HG03280 (cell line): ENCODE data around the gene KLF2.

ENCODE experiments used
- ATAC-seq: cut with Tn5 transposase; IDR thresholded peaks from one replicate; pipeline ENCODE4 v1.9.1; 2021; ENCODE audit warnings: mild to moderate bottlenecking, moderate library complexity; ENCODE audit not compliant: unreplicated experiment

Gene KLF2

DNA sequence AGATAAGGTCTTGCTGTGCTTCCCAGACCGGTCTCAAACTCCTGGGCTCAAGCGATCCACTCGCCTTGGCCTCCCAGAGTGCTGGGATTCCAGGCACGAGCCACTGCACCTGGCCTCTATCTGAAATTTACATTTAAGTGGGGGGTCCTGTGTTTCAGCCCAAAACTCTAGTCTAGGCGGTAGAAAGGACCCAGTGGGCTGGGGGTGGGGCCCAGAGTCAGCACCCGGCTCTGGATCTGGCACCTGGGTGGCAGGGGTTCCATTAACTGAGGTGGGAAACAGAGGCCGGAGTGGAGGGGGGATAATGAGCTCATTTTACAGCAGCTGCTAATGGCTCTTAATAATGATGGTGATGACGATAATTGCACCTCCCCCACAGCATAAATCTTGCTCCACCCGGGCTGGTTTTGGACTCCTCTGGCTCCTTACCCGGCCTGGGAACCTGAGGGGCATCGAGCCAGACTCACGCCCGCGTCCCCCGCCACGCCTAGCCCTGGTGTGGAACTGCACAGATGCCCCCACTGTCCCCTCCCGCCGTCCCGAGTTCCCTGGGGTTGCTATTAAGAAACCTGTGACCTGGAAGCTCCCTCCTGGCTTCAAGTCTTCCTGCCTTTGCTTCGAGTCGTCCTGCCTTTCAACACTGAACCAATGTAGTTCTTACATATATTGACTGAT is 17.8 kb upstream of the KLF2 start:
- no peak for ATAC-seq

DNA sequence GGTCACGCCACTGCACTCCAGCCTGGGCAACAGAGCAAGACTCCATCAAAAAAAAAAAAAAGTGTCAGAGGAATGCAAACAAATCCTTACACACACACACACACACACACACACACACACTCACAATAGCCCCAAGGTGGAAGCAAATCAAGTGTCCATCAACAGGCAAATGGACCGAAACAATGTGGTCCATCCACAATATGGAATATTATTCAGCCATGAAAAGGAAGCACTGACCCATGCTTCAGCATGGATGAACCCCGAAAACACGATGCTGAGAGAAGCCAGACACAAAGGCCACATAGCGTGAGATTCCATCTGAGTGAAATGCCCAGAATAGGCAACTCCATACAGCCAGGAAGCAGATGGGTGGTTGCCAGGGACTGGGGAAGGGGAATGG is 16.5 kb upstream of the KLF2 start:
- no peak for ATAC-seq

DNA sequence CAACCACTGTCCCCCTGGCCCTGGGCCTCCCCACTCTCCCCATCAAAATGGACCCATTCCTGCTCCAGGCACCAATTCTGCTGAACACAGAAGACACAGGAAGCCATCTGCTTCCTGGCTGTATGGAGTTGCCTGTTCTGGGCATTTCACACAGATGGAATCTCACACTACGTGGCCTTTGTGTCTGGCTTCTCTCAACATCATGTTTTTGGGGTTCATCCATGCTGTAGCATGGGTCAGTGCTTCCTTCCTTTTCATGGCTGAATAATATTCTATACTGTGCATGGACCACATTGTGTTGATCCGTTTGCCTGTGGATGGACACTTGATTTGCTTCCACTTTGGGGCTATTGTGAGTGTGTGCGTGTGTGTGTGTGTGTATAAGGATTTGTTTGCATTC is 15.0 kb upstream of the KLF2 start:
- ATAC-seq: no peak

- ATAC-seq: no peak
These were observed 8.7 kb upstream of the KLF2 start for GRCh38 chr19:16315825-16316505.

DNA sequence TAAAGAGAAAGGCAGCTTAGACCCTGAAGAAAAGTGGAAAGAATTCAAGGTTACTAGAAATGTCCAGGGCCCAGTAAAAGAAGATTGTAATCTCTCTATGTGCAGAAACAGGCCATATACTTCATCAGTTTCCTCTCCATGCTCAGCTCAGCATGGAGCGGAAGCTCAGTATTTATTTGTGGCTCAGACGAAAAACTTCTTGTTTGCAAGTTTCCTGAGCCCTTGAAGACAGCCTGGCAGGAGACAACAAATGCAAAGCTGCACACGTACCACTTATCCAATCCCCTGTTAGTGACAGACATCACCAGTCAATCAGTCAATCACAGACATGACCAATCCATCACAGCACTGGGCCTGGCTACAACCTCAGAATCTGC is 8.1 kb upstream of the KLF2 start:
- ATAC-seq: no peak

DNA sequence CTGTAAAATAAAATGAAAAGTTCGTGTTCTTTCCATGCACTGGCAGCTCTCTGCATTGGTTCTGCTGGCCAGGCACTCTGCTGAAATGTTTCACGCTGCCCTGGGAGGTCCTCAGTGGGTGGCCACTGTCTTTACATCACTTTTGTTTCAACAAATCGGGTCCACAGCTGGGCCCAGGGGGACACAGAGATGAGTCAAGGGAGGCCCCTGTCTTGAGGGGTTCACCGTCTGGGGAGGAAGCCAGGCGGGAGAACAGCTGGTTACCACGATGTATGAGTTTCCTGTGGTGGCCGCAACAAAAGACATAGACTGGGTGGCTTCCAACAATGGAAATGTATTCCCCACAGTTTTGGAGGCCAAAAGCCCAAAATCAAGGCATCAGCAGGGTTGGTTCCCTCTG is 5.1 kb upstream of the KLF2 start:
- no peak for ATAC-seq

DNA sequence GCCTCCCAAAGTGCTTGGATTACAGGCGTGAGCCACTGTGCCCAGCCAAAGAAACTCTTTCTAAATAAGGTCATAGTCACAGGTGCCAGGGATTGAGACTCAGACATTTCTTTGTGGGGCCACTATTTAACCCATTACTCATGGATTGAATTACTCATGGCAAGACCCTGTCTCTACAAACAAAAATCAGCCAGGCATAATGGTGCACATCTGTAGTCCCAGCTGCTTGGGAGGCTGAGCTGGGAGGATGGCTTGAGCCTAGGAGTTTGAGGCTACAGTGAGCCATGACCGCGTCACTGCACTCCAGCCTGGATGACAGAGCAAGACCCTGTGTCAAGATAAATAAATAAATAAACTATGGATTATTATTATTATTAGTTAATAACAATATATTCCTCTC is 3.6 kb upstream of the KLF2 start:
- no peak for ATAC-seq

DNA sequence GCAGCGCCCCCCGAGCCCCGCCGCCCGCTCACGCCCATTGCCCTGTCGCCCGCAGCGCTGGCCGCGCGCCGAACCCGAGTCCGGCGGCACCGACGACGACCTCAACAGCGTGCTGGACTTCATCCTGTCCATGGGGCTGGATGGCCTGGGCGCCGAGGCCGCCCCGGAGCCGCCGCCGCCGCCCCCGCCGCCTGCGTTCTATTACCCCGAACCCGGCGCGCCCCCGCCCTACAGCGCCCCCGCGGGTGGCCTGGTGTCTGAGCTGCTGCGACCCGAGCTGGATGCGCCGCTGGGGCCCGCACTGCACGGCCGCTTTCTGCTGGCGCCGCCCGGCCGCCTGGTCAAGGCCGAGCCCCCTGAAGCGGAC is 518 bp downstream of the KLF2 start:
- ATAC-seq: peak; percentile 6

GRCh38 chr19:16325641-16326400 is 1.2 kb downstream of the KLF2 start:
- ATAC-seq: peak; percentile 2

DNA sequence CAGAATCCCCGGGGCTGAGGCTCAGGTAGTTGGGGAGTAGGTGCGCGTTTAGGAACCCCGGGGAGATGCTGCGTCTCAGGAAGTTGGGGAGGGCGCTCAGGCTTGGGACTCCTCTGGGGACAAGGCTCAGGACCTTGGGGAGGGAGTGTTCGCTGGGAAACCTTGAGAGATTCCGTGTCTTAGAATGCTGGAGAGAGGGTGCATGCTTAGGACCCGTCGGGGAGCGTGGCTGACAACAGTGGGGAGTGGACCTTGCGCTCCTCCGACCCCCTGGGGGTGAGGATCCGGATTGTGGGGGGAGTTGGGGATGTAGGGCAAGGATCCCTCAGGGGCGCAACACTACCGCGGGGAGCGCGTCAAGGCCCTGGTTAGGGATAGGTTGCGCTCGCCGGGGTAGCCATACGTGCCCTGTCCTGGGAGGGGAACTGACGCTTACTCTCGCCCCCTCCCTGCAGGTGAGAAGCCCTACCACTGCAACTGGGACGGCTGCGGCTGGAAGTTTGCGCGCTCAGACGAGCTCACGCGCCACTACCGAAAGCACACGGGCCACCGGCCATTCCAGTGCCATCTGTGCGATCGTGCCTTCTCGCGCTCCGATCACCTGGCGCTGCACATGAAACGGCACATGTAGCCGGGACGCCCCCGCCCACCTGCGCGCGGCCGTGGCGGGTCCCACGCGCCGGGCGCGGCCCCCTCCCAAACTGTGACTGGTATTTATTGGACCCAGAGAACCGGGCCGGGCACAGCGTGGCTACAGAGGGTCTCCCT is 2.0 kb downstream of the KLF2 start:
- no peak for ATAC-seq

GRCh38 chr19:16327169-16327475 is 2.5 kb downstream of the KLF2 start:
- ATAC-seq: no peak

- no peak for ATAC-seq
These were observed 2.9 kb downstream of the KLF2 start for GRCh38 chr19:16327501-16327900.

- ATAC-seq: no peak
These were observed 3.5 kb downstream of the KLF2 start for GRCh38 chr19:16327911-16328823.

GRCh38 chr19:16328824-16329482 is 4.3 kb downstream of the KLF2 start:
- no peak for ATAC-seq

DNA sequence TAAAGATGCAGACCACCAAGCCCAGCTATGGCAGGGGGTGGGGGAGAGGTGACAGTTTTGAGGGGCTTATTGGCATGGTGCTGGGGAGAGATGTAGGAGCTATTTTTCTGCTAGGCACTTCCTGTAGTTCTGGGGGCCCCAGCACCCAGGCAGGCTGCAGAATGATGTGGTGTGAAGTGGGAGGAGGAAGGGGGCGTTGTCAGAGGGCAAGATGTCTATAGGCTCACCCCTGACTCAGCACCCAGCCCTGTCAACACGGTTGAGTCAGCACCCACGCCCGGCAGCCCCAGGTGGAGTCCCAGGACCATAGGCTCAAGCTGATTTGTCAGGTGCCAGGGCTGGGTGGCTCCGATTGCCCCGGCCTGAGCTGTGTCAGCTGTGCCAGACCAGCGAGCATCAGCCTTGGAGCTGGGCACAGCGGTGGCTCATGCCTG is 5.8 kb downstream of the KLF2 start:
- ATAC-seq: no peak

- no peak for ATAC-seq
These were observed 6.4 kb downstream of the KLF2 start for GRCh38 chr19:16330806-16331690.

GRCh38 chr19:16333001-16333586 is 8.5 kb downstream of the KLF2 start:
- ATAC-seq: no peak

GRCh38 chr19:16334411-16334810 is 9.8 kb downstream of the KLF2 start:
- ATAC-seq: no peak

- ATAC-seq: no peak
These were observed 10.6 kb downstream of the KLF2 start for GRCh38 chr19:16335226-16335625.
